Tibial nerve (tissue), 4 donors: ENCODE data around the gene NUB1. TPM values are rescaled to one million over a fixed set of nuclear protein-coding genes. Genes with fewer than 3 reads are reported as not detected.
A peak's percentile ranks its signal among the peaks of the same experiment; 100 is the strongest.

Experiments
- DNase-seq, 2 donors: peaks; one replicate each; pipeline ENCODE4 v3.0.0-alpha.2; 2019; ENCODE audit warnings: low spot score in 2 of 2
- H3K27ac ChIP-seq, 4 donors: fragments of 200-600 bp; sonication (generic) in 3 of 4; one replicate each; pipeline ENCODE4 v1.5.1; 2017 to 2019; ENCODE audit warnings: mild to moderate bottlenecking in 1 of 4
- H3K27me3 ChIP-seq, 2 donors: fragments of 200-600 bp; sonication (generic) in 1 of 2; one replicate each; pipeline versions ENCODE4 v1.5.1 to v1.6.0; 2017 to 2019
- H3K36me3 ChIP-seq, 3 donors: fragments of 200-600 bp; sonication (generic); one replicate each; pipeline ENCODE4 v1.5.1; 2018 to 2019
- H3K4me1 ChIP-seq, 4 donors: fragments of 200-600 bp; sonication (generic) in 3 of 4; one replicate each; pipeline ENCODE4 v1.5.1; 2017 to 2019
- H3K4me3 ChIP-seq, 4 donors: fragments of 200-600 bp; sonication (generic) in 3 of 4; one replicate each; pipeline ENCODE4 v1.5.1; 2017 to 2019; ENCODE audit warnings: mild to moderate bottlenecking in 1 of 4, moderate library complexity in 1 of 4
- H3K9me3 ChIP-seq, 4 donors: fragments of 200-600 bp; sonication (generic) in 3 of 4; one replicate each; pipeline ENCODE4 v1.5.1; 2017 to 2019
- CTCF ChIP-seq, 5 experiments: fragments of 200-600 bp in 3 of 5; fragments of 450-650 bp in 2 of 5; sonication (generic) in 3 of 5; IDR thresholded peaks; one replicate each; pipeline ENCODE4 v1.5.1; 2016 to 2019; ENCODE audit warnings: antibody characterized with exemption in 5 of 5, mild to moderate bottlenecking in 3 of 5, moderate library complexity in 2 of 5
- EP300 ChIP-seq, 2 donors: sonication (generic); formaldehyde crosslinking; IDR thresholded peaks; one replicate each; pipeline ENCODE4 v1.6.1; 2017; ENCODE audit warnings: antibody characterized with exemption in 2 of 2, mild to moderate bottlenecking in 1 of 2
- POLR2A ChIP-seq, 2 donors: fragments of 450-650 bp; IDR thresholded peaks; one replicate each; pipeline ENCODE4 v1.6.1; 2017; ENCODE audit warnings: antibody characterized with exemption in 2 of 2, mild to moderate bottlenecking in 2 of 2, moderate library complexity in 2 of 2
- WGBS, 2 donors: methylation state at CpG; one replicate each; pipeline ENCODE4 v1.1.5; 2018; 5-methylcytosine and 5-hydroxymethylcytosine counted together
- total RNA-seq, 4 donors: library from RNA; depleted of rRNA; stranded (reverse); fragments of >200 nt; gene quantifications; one replicate each; pipeline ENCODE4 v1.1.0, GENCODE V29; 2016

NUB1 gene
- total RNA-seq, 4 donors from 2014 or later = 40.8 to 66.3 (median 60.1) TPM

- TF ChIP-seq CTCF (IDR thresholded peaks at IDR 0.05) = no peak
- TF ChIP-seq EP300 (IDR thresholded peaks at IDR 0.05) = no peak
- TF ChIP-seq POLR2A (IDR thresholded peaks at IDR 0.05) = no peak
- 44 to 48% methylated on average over 50 to 60 of the region's 83 CpGs for WGBS, 2 donors
- peaks cover 0 to 15% of the 10 kb centered on the region in 2 donors for H3K27me3 ChIP-seq
- H3K9me3 ChIP-seq = no peaks in the 10 kb centered on the region
- peaks cover 0 to 68% (median under 1%) of the 10 kb centered on the region in 3 donors for H3K36me3 ChIP-seq
- H3K27ac ChIP-seq = no peak overlapping the region
- peaks cover 0 to 17% (median 4%) of the 10 kb centered on the region in 4 donors for H3K4me1 ChIP-seq
- no peak for DNase-seq
- peak overlapping the region in 2 of 4 donors; percentile 26 to 28 for H3K4me3 ChIP-seq
Observed at GRCh38 chr7:151381348-151382078, 39.9 kb downstream of the NUB1 start.

- H3K9me3 ChIP-seq = no peaks in the 10 kb centered on the region
- H3K27me3 ChIP-seq = peaks cover 0 to 15% of the 10 kb centered on the region in 2 donors
- H3K4me3 ChIP-seq = peak overlapping the region in 2 of 4 donors; percentile 26 to 28
- TF ChIP-seq CTCF (IDR thresholded peaks at IDR 0.05) = no peak
- no peak for TF ChIP-seq POLR2A (IDR thresholded peaks at IDR 0.05)
- no peak for TF ChIP-seq EP300 (IDR thresholded peaks at IDR 0.05)
- H3K27ac ChIP-seq = no peak overlapping the region
- peaks cover 0 to 25% (median 4%) of the 10 kb centered on the region in 4 donors for H3K4me1 ChIP-seq
- peaks cover 0 to 60% (median 0%) of the 10 kb centered on the region in 3 donors for H3K36me3 ChIP-seq
- DNase-seq = no peak
- 55 to 58% methylated on average over 31 to 37 of the region's 37 CpGs for WGBS, 2 donors
Observed at GRCh38 chr7:151382079-151382885, 40.7 kb downstream of the NUB1 start.

GRCh38 chr7:151383638-151384351 is 42.2 kb downstream of the NUB1 start:
- 86 to 87% methylated on average over 15 of the region's 15 CpGs for WGBS, 2 donors
- Histone ChIP-seq H3K4me1 (peaks cover 0 to 28% (median 4%) of the 10 kb centered on the region in 4 donors), H3K9me3 (no peaks in the 10 kb centered on the region), H3K36me3 (peaks cover 0 to 49% (median 0%) of the 10 kb centered on the region in 3 donors), H3K27me3 (peaks cover 0 to 15% of the 10 kb centered on the region in 2 donors), H3K4me3 (no peak overlapping the region), H3K27ac (no peak overlapping the region)
- TF ChIP-seq EP300 (IDR thresholded peaks at IDR 0.05) (no peak), POLR2A (IDR thresholded peaks at IDR 0.05) (no peak), CTCF (IDR thresholded peaks at IDR 0.05) (no peak)
- DNase-seq = no peak

- Histone ChIP-seq H3K27ac (no peak overlapping the region), H3K9me3 (no peaks in the 10 kb centered on the region), H3K4me3 (no peak overlapping the region), H3K36me3 (peaks cover 0 to 47% (median 0%) of the 10 kb centered on the region in 3 donors), H3K27me3 (peaks cover 0 to 15% of the 10 kb centered on the region in 2 donors), H3K4me1 (peaks cover 0 to 28% (median 4%) of the 10 kb centered on the region in 4 donors)
- no peak for DNase-seq
- TF ChIP-seq POLR2A (IDR thresholded peaks at IDR 0.05) (no peak), EP300 (IDR thresholded peaks at IDR 0.05) (no peak), CTCF (IDR thresholded peaks at IDR 0.05) (no peak)
- WGBS, 2 donors = 81 to 88% methylated on average over 6 of the region's 6 CpGs
Observed at GRCh38 chr7:151384352-151384697, 42.7 kb downstream of the NUB1 start.
